Neutrophil (primary cell): Measurements from ENCODE around the gene CDCP1.

Experiments used
- H3K27ac ChIP-seq: fragments of 200-600 bp; sonication (generic); 2 replicates; pipeline ENCODE4 v1.5.1; 2016; ENCODE audit warnings: mild to moderate bottlenecking, moderate library complexity
- H3K27me3 ChIP-seq: fragments of 200-600 bp; sonication (generic); 2 replicates; pipeline ENCODE4 v1.6.0; 2016; ENCODE audit warnings: mild to moderate bottlenecking
- H3K36me3 ChIP-seq: fragments of 200-600 bp; sonication (generic); 2 replicates; pipeline ENCODE4 v1.5.1; 2017
- H3K4me1 ChIP-seq, 2 experiments: fragments of 200-600 bp in 1 of 2; sonication (generic) in 1 of 2; 1 replicate in 1 of 2; 2 replicates in 1 of 2; pipeline versions ENCODE4 v1.5.1 to v1.6.1; 2013 to 2016; ENCODE audit warnings: low read depth in 1 of 2, low read length in 1 of 2, mild to moderate bottlenecking in 1 of 2, moderate library complexity in 1 of 2; ENCODE audit not compliant: control insufficient read depth in 1 of 2, insufficient read depth in 1 of 2
- H3K4me3 ChIP-seq, 2 experiments: fragments of 200-600 bp in 1 of 2; sonication (generic) in 1 of 2; 1 replicate in 1 of 2; 2 replicates in 1 of 2; pipeline ENCODE4 v1.5.1; 2013 to 2016; ENCODE audit warnings: low read depth in 1 of 2, low read length in 1 of 2, mild to moderate bottlenecking in 1 of 2, moderate library complexity in 1 of 2
- H3K9me3 ChIP-seq: fragments of 200-600 bp; sonication (generic); 2 replicates; pipeline ENCODE4 v1.5.1; 2016
- CTCF ChIP-seq: fragments of 200-600 bp; sonication (generic); IDR thresholded peaks from 2 replicates; pipeline ENCODE4 v1.5.1; 2016; ENCODE audit warnings: antibody characterized with exemption

Gene CDCP1

DNA sequence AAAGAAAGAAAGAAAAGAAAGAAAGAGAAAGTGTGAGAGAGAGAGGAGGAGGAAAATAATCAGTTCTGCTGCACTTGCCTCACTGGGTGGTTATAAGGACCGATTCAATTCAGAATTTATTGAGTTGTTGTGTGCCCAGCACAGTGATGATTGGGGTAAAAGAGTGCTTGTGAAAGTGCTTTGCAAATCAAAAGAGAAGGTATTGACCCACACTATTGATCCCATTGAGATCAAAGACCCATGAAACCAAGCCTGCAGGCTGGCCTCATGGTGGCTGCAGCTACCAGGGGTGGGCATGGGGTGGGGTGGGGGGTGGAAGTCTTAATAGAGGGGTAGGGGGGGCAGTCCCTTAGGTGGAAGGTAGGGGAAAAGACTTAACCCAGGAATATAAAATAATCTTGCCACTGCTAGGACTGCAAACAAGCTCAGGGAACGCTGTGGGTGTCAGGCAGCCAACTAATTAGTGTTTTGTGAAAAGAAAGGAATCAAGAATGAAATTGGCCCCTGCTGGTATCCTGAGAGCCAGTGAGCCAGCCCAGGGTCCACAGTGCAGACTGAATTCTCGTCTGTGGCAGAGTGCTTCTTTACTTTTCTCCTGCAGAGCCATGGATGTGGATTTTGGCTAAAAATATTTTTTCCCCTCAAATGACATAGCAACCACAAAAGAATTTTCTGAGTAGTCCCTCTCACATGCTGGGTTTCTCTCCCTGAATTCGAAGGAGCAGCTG, 85.8 kb downstream of the CDCP1 start:
- Histone ChIP-seq H3K4me3 (no peak overlapping the region), H3K36me3 (no peaks in the 10 kb centered on the region), H3K27me3 (no peaks in the 10 kb centered on the region), H3K9me3 (no peaks in the 10 kb centered on the region), H3K4me1 (peaks cover 44 to 47% of the 10 kb centered on the region in 2 experiments), H3K27ac (no peak overlapping the region)
- no peak for TF ChIP-seq CTCF

DNA sequence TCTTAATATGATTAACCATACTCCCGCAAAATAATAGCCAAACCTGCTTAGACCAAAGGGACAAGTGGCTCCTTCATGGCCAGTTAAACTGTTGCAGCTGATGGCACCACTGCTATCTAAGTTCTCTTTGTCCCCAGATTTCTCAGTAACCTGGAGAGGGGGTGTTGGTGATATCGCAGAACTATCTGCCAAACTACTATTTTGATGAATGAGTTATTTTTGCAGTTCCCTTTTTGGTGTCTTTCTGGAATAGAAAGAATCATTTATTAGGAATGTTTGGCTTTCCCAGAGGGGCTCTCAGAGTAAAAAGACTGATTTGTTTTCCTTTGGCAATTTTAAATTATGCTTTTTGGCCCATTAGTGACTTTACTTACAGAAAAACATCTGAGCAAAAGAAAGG, 87.0 kb downstream of the CDCP1 start:
- Histone ChIP-seq H3K4me1 (peaks cover 44 to 47% of the 10 kb centered on the region in 2 experiments), H3K4me3 (no peak overlapping the region), H3K36me3 (no peaks in the 10 kb centered on the region), H3K27ac (no peak overlapping the region), H3K27me3 (no peaks in the 10 kb centered on the region), H3K9me3 (no peaks in the 10 kb centered on the region)
- no peak for TF ChIP-seq CTCF

DNA sequence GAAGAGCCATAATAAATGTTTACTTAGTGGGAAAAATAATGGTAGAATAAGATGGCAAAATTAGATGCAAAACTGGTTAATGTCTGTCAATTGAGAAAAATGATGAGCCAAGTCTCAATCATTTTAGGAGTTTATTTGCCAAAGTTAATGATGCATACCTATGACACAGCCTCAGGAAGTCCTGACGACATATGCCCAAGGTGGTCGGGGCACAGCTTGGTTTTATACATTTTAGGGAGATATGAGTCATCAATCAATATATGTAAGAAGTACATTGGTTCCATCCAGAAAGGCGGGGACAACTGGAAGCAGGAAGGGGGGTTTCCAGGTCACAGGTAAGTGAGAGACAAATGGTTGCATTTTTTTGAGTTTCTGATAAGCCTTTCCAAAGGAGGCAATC, 88.6 kb downstream of the CDCP1 start:
- Histone ChIP-seq H3K27ac (no peak overlapping the region), H3K4me3 (no peak overlapping the region), H3K27me3 (no peaks in the 10 kb centered on the region), H3K4me1 (peaks cover 39 to 56% of the 10 kb centered on the region in 2 experiments), H3K36me3 (no peaks in the 10 kb centered on the region), H3K9me3 (no peaks in the 10 kb centered on the region)
- no peak for TF ChIP-seq CTCF

DNA sequence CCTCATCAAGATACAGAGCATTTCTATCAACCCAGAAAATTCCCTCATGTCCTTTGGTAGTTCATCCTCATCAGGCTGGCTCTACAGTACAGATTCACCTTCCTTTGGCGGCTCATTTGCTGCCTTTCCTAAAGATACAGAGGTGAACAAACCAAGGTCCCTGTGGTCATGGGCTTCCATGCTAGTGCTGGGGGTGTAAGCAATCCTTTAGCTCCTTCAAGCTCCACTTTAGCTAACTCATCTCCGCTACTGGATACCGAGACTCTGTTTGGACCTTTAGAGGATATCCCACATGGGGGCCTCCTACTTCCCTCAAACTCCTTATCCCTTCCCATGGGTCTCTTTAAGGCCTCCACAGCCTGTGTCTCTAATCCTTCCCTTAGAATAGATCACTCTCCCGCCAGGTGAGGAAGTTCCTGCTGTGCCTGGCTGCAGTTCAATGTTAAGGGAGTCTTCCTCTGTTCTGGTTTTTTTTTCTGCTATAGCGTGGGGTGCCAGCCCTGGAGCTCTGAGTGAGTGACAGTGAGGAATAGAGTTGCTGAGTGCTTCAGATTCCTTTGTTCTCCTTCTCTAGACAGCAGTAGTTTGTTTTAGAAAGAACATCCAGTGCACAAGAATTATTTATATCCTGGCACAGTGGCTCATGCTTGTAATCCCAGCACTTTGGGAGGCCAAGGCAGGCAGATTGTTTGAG, 89.4 kb downstream of the CDCP1 start:
- H3K27ac ChIP-seq: peak overlapping the region; percentile 81
- peaks cover 33 to 55% of the 10 kb centered on the region in 2 experiments for H3K4me1 ChIP-seq
- no peak for TF ChIP-seq CTCF
- no peaks in the 10 kb centered on the region for H3K27me3 ChIP-seq
- no peaks in the 10 kb centered on the region for H3K9me3 ChIP-seq
- no peak overlapping the region for H3K4me3 ChIP-seq
- H3K36me3 ChIP-seq: no peaks in the 10 kb centered on the region

- no peak overlapping the region for H3K4me3 ChIP-seq
- no peaks in the 10 kb centered on the region for H3K9me3 ChIP-seq
- no peaks in the 10 kb centered on the region for H3K27me3 ChIP-seq
- peak overlapping the region; percentile 81 for H3K27ac ChIP-seq
- H3K36me3 ChIP-seq: no peaks in the 10 kb centered on the region
- peak; percentile 33 for TF ChIP-seq CTCF
- H3K4me1 ChIP-seq: peaks cover 33 to 55% of the 10 kb centered on the region in 2 experiments
These were observed 90.6 kb downstream of the CDCP1 start for GRCh38 chr3:45055411-45056143.
